HepG2 (cell line): ENCODE measurements around the gene ABCA4. TPM values are rescaled to one million over a fixed set of nuclear protein-coding genes. Genes with fewer than 3 reads are reported as not detected.

Source experiments
- ATF4 ChIP-seq, 2 experiments: fragments of 450-650 bp in 1 of 2; sonication (generic) in 1 of 2; formaldehyde crosslinking; IDR thresholded peaks; 2 replicates each; pipeline versions ENCODE4 v1.5.0 to v1.8.0; 2020 to 2022; ENCODE audit warnings: mild to moderate bottlenecking in 1 of 2, missing genetic modification reagents in 1 of 2
- CBX5 ChIP-seq: sonication (generic); formaldehyde crosslinking; IDR thresholded peaks from 2 replicates; pipeline ENCODE4 v1.4.0; 2020; ENCODE audit warnings: missing genetic modification reagents, borderline replicate concordance
- ETS1 ChIP-seq: sonication (generic); formaldehyde crosslinking; IDR thresholded peaks from 2 replicates; pipeline ENCODE4 v1.4.0; 2020; ENCODE audit warnings: missing genetic modification reagents
- FOXA1 ChIP-seq, 2 experiments: fragments of 450-650 bp in 1 of 2; sonication (generic) in 1 of 2; formaldehyde crosslinking in 1 of 2; IDR thresholded peaks; 2 replicates each; pipeline versions ENCODE4 v1.4.0 to v1.6.1; 2016 to 2020; ENCODE audit warnings: missing genetic modification reagents in 1 of 2
- FOXA3 ChIP-seq: IDR thresholded peaks from 2 replicates; pipeline ENCODE4 v1.6.1; 2016; ENCODE audit warnings: missing genetic modification reagents, missing compliant biosample characterization
- GATAD2A ChIP-seq: IDR thresholded peaks from 2 replicates; pipeline ENCODE4 v1.6.1; 2016
- HNF4G ChIP-seq, 2 experiments: sonication (generic) in 1 of 2; formaldehyde crosslinking in 1 of 2; IDR thresholded peaks; 2 replicates each; pipeline versions ENCODE4 v1.4.0 to v1.6.1; 2011 to 2020; ENCODE audit warnings: borderline replicate concordance in 2 of 2, low read depth in 2 of 2, mild to moderate bottlenecking in 2 of 2, low read length in 1 of 2, missing genetic modification reagents in 1 of 2, moderate library complexity in 1 of 2
- HNRNPL ChIP-seq: fragments of 200-400 bp; formaldehyde crosslinking; IDR thresholded peaks from 2 replicates; pipeline ENCODE4 v1.6.1; 2017; ENCODE audit warnings: mild to moderate bottlenecking, low read depth, low read length
- HOMEZ ChIP-seq: IDR thresholded peaks from 2 replicates; pipeline ENCODE4 v1.6.1; 2016; ENCODE audit warnings: low read depth
- HOXA9 ChIP-seq: sonication (generic); formaldehyde crosslinking; IDR thresholded peaks from 2 replicates; pipeline ENCODE4 v1.8.1; 2022; ENCODE audit warnings: missing genetic modification reagents, mild to moderate bottlenecking, moderate library complexity, borderline replicate concordance
- KLF12 ChIP-seq: sonication (generic); formaldehyde crosslinking; IDR thresholded peaks from 2 replicates; pipeline ENCODE4 v1.4.0; 2020; ENCODE audit warnings: missing genetic modification reagents, borderline replicate concordance
- KLF15 ChIP-seq: sonication (generic); formaldehyde crosslinking; IDR thresholded peaks from 2 replicates; pipeline ENCODE4 v1.8.1; 2023; ENCODE audit warnings: borderline replicate concordance, mild to moderate bottlenecking, inconsistent platforms, missing genetic modification reagents, mixed read lengths
- MED8 ChIP-seq: sonication (generic); formaldehyde crosslinking; IDR thresholded peaks from 2 replicates; pipeline ENCODE4 v1.8.1; 2023; ENCODE audit warnings: mild to moderate bottlenecking, missing genetic modification reagents; ENCODE audit not compliant: insufficient replicate concordance
- ZBED4 ChIP-seq: sonication (generic); formaldehyde crosslinking; IDR thresholded peaks from 2 replicates; pipeline ENCODE4 v1.4.0; 2020; ENCODE audit warnings: missing genetic modification reagents, borderline replicate concordance
- ZFX ChIP-seq: sonication (generic); formaldehyde crosslinking; IDR thresholded peaks from 2 replicates; pipeline ENCODE4 v1.4.0; 2020; ENCODE audit warnings: mild to moderate bottlenecking, low read depth, missing genetic modification reagents, moderate library complexity
- ZMAT3 ChIP-seq: sonication (generic); formaldehyde crosslinking; conservative IDR thresholded peaks from 2 replicates; pipeline ENCODE4 v1.7.0; 2021; ENCODE audit warnings: missing genetic modification reagents
- ZMYM3 ChIP-seq: sonication (generic); formaldehyde crosslinking; IDR thresholded peaks from 2 replicates; pipeline ENCODE4 v1.5.1; 2020; ENCODE audit warnings: mild to moderate bottlenecking, missing genetic modification reagents
- ZNF704 ChIP-seq: sonication (generic); formaldehyde crosslinking; IDR thresholded peaks from 2 replicates; pipeline ENCODE4 v1.8.1; 2023; ENCODE audit warnings: mild to moderate bottlenecking, inconsistent platforms, moderate library complexity, missing genetic modification reagents, borderline replicate concordance
- ZNF761 ChIP-seq: sonication (generic); formaldehyde crosslinking; conservative IDR thresholded peaks from 2 replicates; pipeline ENCODE4 v1.4.0; 2020; ENCODE audit warnings: mild to moderate bottlenecking, missing genetic modification reagents
- ZNF878 ChIP-seq: sonication (generic); formaldehyde crosslinking; IDR thresholded peaks from 2 replicates; pipeline ENCODE4 v1.8.1; 2023; ENCODE audit warnings: mild to moderate bottlenecking, missing genetic modification reagents, moderate library complexity
- polyA plus RNA-seq, 8 experiments: library from polyadenylated mRNA; depleted of rRNA in 3 of 8; stranded (reverse) in 7 of 8; unstranded in 1 of 8; fragments of >200 nt; fragmentation: Illumina TruSeq in 4 of 8; extraction: Trizol in 4 of 8; gene quantifications; 2 replicates each; pipeline versions ENCODE4 v1.2.1 to v1.2.3, GENCODE V29; 2011 to 2016; ENCODE audit warnings: low read depth in 4 of 8, missing spikeins in 1 of 8, mixed read lengths in 1 of 8; ENCODE audit not compliant: insufficient read depth in 1 of 8
- total RNA-seq, 5 experiments: library from RNA; depleted of rRNA; stranded (reverse); fragments of >200 nt; fragmentation: Illumina TruSeq; extraction: Trizol; gene quantifications; 2 replicates each; pipeline ENCODE4 v1.2.3, GENCODE V29; 2016; ENCODE audit warnings: low read depth in 1 of 5

Gene ABCA4
- total and polyA plus RNA-seq, 2 of the 13 experiments (the other 11 are each of a cell fraction or from before 2014, with no cell fraction given), result 0.24 to 0.67 TPM

- TF ChIP-seq GATAD2A (CRISPR knock-in tag) (peak; percentile 47; the same call in 1 of the 2 replicates), MED8 (CRISPR knock-in tag) (no peak), ZFX (CRISPR knock-in tag) (no peak), HOXA9 (CRISPR knock-in tag) (no peak), ZMYM3 (CRISPR knock-in tag) (peak; percentile 90), HNRNPL (no peak), KLF12 (CRISPR knock-in tag) (no peak), FOXA3 (peak; percentile 57; the same call in 1 of the 2 replicates), KLF15 (CRISPR knock-in tag) (no peak), HOMEZ (CRISPR knock-in tag) (no peak), ZMAT3 (no peak), ZNF878 (CRISPR knock-in tag) (no peak), ZNF761 (no peak), ZNF704 (CRISPR knock-in tag) (no peak), HNF4G (IDR thresholded peaks at IDR 0.05; ENCODE audit: borderline replicate concordance, low read depth, low read length) (no peak), HNF4G (CRISPR knock-in tag; IDR thresholded peaks at IDR 0.05; ENCODE audit: borderline replicate concordance, low read depth) (no peak), CBX5 (CRISPR knock-in tag) (no peak), ETS1 (CRISPR knock-in tag) (no peak), ZBED4 (CRISPR knock-in tag) (no peak), ATF4 (CRISPR knock-in tag; IDR thresholded peaks at IDR 0.05) (peak in 1 of 2 experiments; percentile 95; a peak in 2 of 4 replicates), FOXA1 (IDR thresholded peaks at IDR 0.05) (no peak), FOXA1 (CRISPR knock-in tag; IDR thresholded peaks at IDR 0.05) (0 out of 2 replicates have a peak, but pooled peaks have one; percentile 15)
These were observed 5.6 kb downstream of the ABCA4 start (continued) for GRCh38 chr1:94115254-94115899.
